Measurements from ENCODE around the gene MAPKAPK2. TPM values are rescaled to one million over a fixed set of nuclear protein-coding genes. Genes with fewer than 3 reads are reported as not detected.

Gene MAPKAPK2
- total RNA-seq, 1 experiment from 2014 or later, result 96.8 TPM

DNA sequence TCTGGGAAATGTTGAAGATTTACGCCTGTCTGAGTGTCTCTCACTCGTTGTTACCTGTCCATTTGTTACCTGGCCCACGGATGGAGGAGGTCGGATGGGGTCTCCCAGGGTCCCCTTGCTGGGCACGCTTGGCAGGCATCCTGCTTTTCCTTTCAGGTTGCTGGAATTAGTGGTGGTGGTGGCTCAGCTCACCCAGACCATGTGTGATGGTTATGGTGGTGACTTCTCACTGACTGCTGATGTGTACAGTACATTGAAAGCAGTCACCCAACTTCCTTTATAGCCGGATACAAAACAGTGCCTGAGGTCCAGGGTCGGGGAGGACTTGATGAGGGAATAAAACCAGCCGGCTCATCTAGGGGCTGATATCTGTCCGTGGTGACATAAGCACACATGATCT, 19.5 kb downstream of the MAPKAPK2 start:
- intact Hi-C loops (cut with micrococcal nuclease; ENCODE audit: unreplicated experiment), result no loop called here
- no peaks in the 10 kb centered on the region for H3K9me3 Mint-ChIP-seq (ENCODE audit: unreplicated experiment)
- no TSS peak for BruUV-seq (replicated peaks)
- ChIA-PET CTCF (interaction anchor here (1.4 kb wide), 1 partner anchor 73 kb away, joined by 3 read pairs; no protein-coding TSS in a partner anchor), POLR2A (no interaction called here)
- H3K27me3 Mint-ChIP-seq (ENCODE audit: insufficient read depth, unreplicated experiment), result no peaks in the 10 kb centered on the region
- Histone ChIP-seq H3K9me3 (no peaks in the 10 kb centered on the region), H3K4me1 (peaks cover 18% of the 10 kb centered on the region), H3K4me3 (ENCODE audit: low read depth, low read length) (no peak overlapping the region), H3K27me3 (replicated peaks; ENCODE audit: control insufficient read depth, insufficient read depth, low read length) (no peaks in the 10 kb centered on the region), H3K36me3 (ENCODE audit: control insufficient read depth, insufficient read depth, low read length) (peaks cover 2% of the 10 kb centered on the region)
- no peak overlapping the region for H3K27ac Mint-ChIP-seq (ENCODE audit: unreplicated experiment)
- H3K4me1 Mint-ChIP-seq (ENCODE audit: low read depth, unreplicated experiment), result peaks cover 15% of the 10 kb centered on the region
- TF ChIP-seq, protein P1, sequence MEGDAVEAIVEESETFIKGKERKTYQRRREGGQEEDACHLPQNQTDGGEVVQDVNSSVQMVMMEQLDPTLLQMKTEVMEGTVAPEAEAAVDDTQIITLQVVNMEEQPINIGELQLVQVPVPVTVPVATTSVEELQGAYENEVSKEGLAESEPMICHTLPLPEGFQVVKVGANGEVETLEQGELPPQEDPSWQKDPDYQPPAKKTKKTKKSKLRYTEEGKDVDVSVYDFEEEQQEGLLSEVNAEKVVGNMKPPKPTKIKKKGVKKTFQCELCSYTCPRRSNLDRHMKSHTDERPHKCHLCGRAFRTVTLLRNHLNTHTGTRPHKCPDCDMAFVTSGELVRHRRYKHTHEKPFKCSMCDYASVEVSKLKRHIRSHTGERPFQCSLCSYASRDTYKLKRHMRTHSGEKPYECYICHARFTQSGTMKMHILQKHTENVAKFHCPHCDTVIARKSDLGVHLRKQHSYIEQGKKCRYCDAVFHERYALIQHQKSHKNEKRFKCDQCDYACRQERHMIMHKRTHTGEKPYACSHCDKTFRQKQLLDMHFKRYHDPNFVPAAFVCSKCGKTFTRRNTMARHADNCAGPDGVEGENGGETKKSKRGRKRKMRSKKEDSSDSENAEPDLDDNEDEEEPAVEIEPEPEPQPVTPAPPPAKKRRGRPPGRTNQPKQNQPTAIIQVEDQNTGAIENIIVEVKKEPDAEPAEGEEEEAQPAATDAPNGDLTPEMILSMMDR (IDR thresholded peaks at IDR 0.05; ENCODE audit: insufficient read depth in 1 of 2, low read depth in 1 of 2, low read length in 1 of 2, severe bottlenecking in 1 of 2, unreplicated experiment in 1 of 2), result no peak
- peaks cover 22% of the 10 kb centered on the region for H3K36me3 Mint-ChIP-seq (ENCODE audit: insufficient read depth, unreplicated experiment)
- H3K4me3 Mint-ChIP-seq (ENCODE audit: unreplicated experiment), result no peak overlapping the region
- no peak for DNase-seq

DNA sequence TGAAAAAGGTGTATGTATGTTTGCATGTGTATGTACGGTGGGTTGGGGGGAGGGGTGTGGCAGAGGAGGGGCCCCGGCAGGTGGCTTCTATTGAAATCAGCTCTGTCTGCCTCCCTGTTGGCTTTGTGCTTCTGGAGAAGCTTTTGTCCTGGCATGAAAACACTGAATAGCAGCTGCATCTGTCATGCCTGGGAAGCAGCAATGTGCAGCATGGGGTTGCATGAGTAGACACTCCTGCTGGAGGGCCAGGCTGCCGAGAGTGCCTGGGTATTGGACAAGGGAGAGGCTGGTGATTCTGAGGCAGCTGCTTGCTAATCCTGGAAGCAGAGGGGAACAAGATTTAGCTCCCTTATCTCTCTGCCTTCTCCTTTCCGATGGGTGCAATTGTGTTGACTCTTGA, 20.5 kb downstream of the MAPKAPK2 start:
- CTCF ChIA-PET, result interaction anchor here (1.4 kb wide), 1 partner anchor 74 kb away, joined by 3 read pairs; no protein-coding TSS in a partner anchor
- H3K4me1 ChIP-seq, result peaks cover 26% of the 10 kb centered on the region

DNA sequence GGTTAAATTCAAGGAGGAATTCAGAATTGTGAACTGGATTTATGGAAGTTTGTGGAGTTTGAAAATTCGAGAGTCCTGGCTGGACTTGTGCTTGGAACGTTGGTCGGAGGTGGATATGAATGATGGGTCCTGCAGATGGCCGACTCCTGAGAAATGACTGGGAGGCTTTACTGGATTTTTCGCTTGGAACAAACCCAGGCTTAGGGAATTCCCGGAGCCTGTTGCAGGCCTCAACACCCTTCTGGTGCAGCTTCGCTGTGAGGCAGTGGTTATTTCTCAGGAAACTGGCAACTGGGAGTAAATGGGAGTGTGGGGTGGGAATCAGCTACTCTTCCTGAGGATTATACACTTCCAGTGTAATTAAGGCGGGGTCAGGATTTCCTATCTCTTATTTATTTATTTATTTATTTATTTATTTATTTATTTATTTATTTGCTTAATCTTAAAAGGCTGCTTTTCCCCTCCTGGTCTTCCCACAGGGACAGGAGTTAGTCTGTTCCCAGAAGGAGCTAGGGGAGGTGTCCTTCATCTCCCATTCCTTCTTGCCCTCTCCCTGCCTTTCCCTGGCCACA, 21.1 kb downstream of the MAPKAPK2 start:
- no peak for DNase-seq
- no peaks in the 10 kb centered on the region for H3K27me3 ChIP-seq (replicated peaks; ENCODE audit: control insufficient read depth, insufficient read depth, low read length)
- intact Hi-C loops (cut with micrococcal nuclease; ENCODE audit: unreplicated experiment), result no loop called here
- no peak overlapping the region for H3K4me3 ChIP-seq (ENCODE audit: low read depth, low read length)
- peaks cover 29% of the 10 kb centered on the region for H3K4me1 Mint-ChIP-seq (ENCODE audit: low read depth, unreplicated experiment)
- H3K27ac Mint-ChIP-seq (ENCODE audit: unreplicated experiment), result no peak overlapping the region
- H3K36me3 ChIP-seq (ENCODE audit: control insufficient read depth, insufficient read depth, low read length), result peaks cover 2% of the 10 kb centered on the region
- no peak overlapping the region for H3K4me3 Mint-ChIP-seq (ENCODE audit: unreplicated experiment)
- ChIA-PET POLR2A (no interaction called here), CTCF (interaction anchor here (1.4 kb wide), 1 partner anchor 75 kb away, joined by 3 read pairs; no protein-coding TSS in a partner anchor)
- peaks cover 26% of the 10 kb centered on the region for H3K4me1 ChIP-seq
- H3K9me3 Mint-ChIP-seq (ENCODE audit: unreplicated experiment), result no peaks in the 10 kb centered on the region
- TF ChIP-seq, protein P1 (IDR thresholded peaks at IDR 0.05; ENCODE audit: insufficient read depth in 1 of 2, low read depth in 1 of 2, low read length in 1 of 2, severe bottlenecking in 1 of 2, unreplicated experiment in 1 of 2), result no peak
- no peaks in the 10 kb centered on the region for H3K27me3 Mint-ChIP-seq (ENCODE audit: insufficient read depth, unreplicated experiment)
- H3K36me3 Mint-ChIP-seq (ENCODE audit: insufficient read depth, unreplicated experiment), result peaks cover 22% of the 10 kb centered on the region
- H3K9me3 ChIP-seq, result no peaks in the 10 kb centered on the region
- no TSS peak for BruUV-seq (replicated peaks)

More for the DNA sequence above, 20.5 kb downstream of the MAPKAPK2 start:
- no peak for DNase-seq
- Mint-ChIP-seq H3K36me3 (ENCODE audit: insufficient read depth, unreplicated experiment) (peaks cover 22% of the 10 kb centered on the region), H3K27me3 (ENCODE audit: insufficient read depth, unreplicated experiment) (no peaks in the 10 kb centered on the region), H3K4me3 (ENCODE audit: unreplicated experiment) (no peak overlapping the region), H3K4me1 (ENCODE audit: low read depth, unreplicated experiment) (peaks cover 24% of the 10 kb centered on the region), H3K9me3 (ENCODE audit: unreplicated experiment) (no peaks in the 10 kb centered on the region), H3K27ac (ENCODE audit: unreplicated experiment) (no peak overlapping the region)
- no TSS peak for BruUV-seq (replicated peaks)
- Histone ChIP-seq H3K9me3 (no peaks in the 10 kb centered on the region), H3K4me3 (ENCODE audit: low read depth, low read length) (no peak overlapping the region), H3K36me3 (ENCODE audit: control insufficient read depth, insufficient read depth, low read length) (peaks cover 2% of the 10 kb centered on the region), H3K27me3 (replicated peaks; ENCODE audit: control insufficient read depth, insufficient read depth, low read length) (no peaks in the 10 kb centered on the region)
- TF ChIP-seq, protein P1 (IDR thresholded peaks at IDR 0.05; ENCODE audit: insufficient read depth in 1 of 2, low read depth in 1 of 2, low read length in 1 of 2, severe bottlenecking in 1 of 2, unreplicated experiment in 1 of 2), result no peak
- POLR2A ChIA-PET, result no interaction called here
- intact Hi-C loops (cut with micrococcal nuclease; ENCODE audit: unreplicated experiment), result no loop called here
